ENCODE data around the gene CHD6.

CHD6 gene

GRCh38 chr20:41457173-41457857 is 160.9 kb downstream of the CHD6 start:
- DNase-seq = no peak

DNA sequence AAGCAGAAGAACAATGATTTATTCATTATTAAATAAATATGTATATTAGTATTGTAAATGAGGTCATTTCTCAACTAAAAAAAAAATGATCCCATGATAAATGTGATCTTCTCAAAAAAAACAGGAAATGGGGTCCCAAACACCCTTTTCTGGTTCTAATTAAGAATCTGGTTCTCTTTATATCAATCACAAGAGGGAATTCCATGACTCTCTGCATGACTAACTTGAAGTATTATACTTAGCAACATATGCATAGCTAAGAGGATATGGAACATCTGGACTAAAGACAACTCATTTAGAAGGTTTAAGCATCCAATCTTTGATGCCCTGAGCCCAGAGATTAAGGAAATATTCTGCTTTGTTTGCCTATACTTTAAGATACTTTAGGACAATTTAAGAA is 161.8 kb downstream of the CHD6 start:
- DNase-seq = no peak

- DNase-seq = no peak
Measured at GRCh38 chr20:41454250-41454649, 163.9 kb downstream of the CHD6 start.

DNA sequence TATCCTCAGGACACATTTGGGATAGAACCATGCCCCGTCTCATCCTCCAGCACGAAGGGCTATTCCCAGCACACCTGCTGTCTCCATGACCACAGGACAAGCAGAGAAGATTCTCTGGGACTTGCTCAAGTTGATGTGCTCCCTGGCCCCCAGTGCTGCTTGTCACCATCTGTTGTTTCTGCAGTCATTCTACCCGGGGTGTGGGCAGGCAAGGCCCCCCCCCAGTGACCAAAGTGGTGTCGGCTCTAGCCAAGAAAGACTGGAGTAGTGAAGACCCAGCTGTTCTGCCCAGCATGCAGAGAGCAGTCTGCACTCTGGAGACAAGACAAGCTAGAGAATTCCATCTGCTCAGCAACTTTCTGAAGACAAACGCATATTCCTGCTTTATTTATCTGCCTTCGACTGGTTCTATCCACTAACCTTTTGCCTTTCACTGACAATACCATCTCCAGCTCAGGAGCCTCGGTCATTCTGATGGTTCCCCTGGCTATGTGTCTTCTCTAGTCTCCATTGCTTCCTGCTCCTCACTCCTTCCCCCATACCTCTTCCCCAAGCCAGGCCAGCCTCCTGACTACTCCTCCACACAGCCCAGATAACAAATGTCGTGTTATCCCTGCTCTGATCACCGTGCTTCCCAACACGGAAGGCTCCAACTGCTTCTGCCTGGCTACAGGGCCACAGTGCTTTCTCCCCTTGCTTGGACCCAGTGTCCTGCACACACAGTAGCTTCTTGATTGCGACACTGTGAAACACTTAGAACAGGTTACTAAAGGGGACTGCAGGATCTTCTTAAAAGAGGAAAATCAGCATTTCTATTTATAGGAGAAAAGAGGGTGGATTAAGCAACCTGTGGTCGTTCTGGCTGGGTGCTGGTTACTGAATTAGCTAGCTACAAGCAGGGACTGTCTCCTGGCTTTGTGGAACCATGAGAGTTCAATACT is 164.9 kb downstream of the CHD6 start:
- DNase-seq = no peak

GRCh38 chr20:41452226-41452625 is 166.0 kb downstream of the CHD6 start:
- no peak for DNase-seq

- DNase-seq = no peak
Measured at GRCh38 chr20:41447006-41447405, 171.2 kb downstream of the CHD6 start.

DNA sequence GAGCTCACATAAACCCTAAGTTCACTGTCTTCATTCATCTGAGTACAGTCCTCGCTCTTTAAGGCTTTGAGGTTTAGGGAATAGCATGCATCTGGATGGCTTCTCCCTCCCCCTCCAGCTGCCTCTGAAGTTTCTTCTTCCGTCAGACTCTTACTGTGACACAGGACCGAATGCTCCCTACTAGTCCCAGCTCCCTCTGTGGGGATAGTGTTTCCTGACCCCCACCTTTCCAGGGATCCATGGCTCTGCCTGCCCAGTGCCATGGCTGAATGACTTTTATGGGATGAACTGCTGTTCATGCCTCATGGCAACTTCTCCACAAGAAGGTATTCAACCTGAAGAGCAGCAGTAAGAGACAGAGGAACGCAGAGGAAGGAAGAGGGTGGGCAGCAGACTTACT is 171.7 kb downstream of the CHD6 start:
- DNase-seq = no peak

DNA sequence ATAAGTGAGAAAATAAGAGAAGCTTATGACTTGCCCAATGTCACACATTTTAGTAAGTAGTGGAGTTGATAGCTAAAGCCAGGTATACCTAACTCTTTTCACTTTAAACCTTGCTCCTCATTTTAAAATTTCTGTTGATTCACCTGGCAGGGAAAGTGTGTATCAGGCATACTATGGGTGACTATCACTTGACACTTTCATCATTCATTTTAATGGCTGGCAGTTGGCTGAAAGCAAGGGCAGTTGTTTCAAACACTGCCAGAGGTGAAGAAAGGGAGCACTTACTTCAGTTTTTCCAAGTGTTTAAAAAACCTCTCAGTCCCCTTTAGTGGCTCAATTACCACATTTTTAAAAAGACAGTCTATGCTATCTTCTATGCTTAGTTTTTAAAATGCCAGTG is 173.4 kb downstream of the CHD6 start:
- DNase-seq = no peak

GRCh38 chr20:41443691-41444090 is 174.5 kb downstream of the CHD6 start:
- peak; percentile 10 for DNase-seq

GRCh38 chr20:41440882-41441281 is 177.3 kb downstream of the CHD6 start:
- no peak for DNase-seq

DNA sequence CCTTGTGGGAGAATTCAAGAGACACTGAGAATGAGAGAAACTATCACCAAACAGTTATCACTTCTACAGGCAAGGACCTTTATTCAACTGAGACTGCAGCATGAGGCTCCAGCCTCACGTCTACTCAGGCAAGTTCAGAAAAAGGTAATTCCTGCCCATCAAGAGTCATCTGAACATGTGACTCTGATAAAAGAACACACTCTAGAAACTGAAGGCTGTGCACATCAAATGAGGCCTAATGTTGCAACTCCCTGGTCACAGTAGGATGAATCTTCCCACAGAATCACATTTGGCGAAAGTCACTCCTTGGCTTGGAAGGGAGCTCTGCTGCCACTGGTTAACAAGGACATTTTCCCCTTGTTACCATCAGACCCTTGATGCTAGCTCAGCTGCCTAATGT is 180.3 kb downstream of the CHD6 start:
- no peak for DNase-seq

- DNase-seq = peak; percentile 40
Measured at GRCh38 chr20:41436679-41437078, 181.5 kb downstream of the CHD6 start.

GRCh38 chr20:41433203-41433602 is 185.0 kb downstream of the CHD6 start:
- DNase-seq = no peak

- DNase-seq = peak; percentile 9
Measured at GRCh38 chr20:41432746-41433145, 185.4 kb downstream of the CHD6 start.

DNA sequence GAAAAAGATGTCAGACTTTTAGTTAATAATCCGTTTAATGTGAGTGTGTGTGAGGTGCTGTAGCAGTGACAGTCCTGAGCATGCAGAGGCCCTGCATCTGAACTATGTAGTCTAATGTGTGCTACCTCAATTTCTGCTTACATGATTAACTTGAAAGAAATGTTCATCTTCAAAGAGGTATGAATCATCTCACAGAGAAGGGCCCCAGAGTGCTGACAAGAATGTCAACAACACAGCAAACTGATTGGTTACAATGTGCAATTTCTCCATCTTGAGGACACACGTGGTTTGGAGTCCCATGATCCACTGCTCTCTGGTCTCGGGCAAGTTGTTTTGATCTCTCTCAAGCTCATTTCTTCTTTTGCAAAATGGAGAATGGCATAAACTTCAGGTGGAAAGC is 189.9 kb downstream of the CHD6 start:
- peak; percentile 58 for DNase-seq

- no peak for DNase-seq
Measured at GRCh38 chr20:41427833-41428232, 190.3 kb downstream of the CHD6 start.

DNA sequence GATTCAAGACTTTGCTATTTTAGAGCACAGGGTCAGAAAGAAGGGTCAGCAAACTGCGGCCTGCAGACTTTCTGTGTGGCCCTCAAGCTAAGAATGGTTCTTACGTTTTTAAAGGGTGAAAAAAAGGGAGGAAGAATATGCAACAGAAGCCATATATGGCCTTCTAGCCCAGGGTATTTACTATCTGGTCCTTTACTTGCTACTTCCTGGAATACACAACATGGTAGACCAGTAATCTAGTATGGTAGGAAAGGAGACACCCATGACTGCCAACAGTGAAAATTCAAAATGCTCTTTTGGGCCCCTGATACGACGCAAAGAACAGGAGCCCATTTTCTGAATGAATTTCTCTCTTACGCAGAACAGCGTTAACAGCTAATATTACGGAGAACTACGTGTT is 191.2 kb downstream of the CHD6 start:
- DNase-seq = no peak

- no peak for DNase-seq
Measured at GRCh38 chr20:41426086-41426830, 191.9 kb downstream of the CHD6 start.

GRCh38 chr20:41425180-41425884 is 192.8 kb downstream of the CHD6 start:
- DNase-seq = no peak

DNA sequence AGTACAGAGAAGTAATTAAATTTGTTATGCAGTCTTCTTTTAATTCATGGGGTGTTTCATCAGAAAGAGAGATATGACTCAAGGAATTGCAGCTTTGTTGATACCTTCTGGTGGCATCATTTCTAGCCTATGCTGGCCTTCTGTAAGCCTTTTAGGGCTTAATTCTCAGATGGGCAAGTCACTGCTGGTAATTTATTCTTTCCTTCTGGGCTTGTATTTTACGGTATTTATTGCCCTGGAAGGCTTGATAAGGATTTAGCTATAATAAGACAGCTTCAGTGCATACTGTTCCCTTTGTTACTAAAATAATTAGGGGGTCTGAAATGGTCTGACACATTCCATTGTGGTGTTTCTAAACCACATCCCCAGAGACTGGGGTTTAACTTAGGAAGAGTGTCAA is 193.6 kb downstream of the CHD6 start:
- no peak for DNase-seq

DNA sequence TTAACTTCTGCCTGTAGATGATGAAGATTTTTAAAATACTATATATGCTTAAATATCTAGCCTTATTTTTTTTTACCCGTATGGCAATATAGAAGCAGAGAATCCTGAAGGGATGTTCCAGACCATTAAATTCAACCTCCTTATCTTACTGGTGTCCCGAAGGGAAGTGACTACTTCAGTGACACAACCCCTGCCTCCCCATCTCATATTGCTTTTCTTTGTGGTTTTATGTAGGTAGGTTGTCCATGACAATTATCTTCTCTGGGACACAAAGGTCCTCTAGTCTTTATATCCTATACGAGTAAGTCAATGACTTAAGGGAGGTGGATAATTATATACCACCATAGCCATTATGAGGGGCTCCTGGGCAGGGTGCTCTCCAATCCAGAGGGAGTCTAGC is 194.2 kb downstream of the CHD6 start:
- DNase-seq = no peak

GRCh38 chr20:41422953-41423352 is 195.2 kb downstream of the CHD6 start:
- DNase-seq = no peak

DNA sequence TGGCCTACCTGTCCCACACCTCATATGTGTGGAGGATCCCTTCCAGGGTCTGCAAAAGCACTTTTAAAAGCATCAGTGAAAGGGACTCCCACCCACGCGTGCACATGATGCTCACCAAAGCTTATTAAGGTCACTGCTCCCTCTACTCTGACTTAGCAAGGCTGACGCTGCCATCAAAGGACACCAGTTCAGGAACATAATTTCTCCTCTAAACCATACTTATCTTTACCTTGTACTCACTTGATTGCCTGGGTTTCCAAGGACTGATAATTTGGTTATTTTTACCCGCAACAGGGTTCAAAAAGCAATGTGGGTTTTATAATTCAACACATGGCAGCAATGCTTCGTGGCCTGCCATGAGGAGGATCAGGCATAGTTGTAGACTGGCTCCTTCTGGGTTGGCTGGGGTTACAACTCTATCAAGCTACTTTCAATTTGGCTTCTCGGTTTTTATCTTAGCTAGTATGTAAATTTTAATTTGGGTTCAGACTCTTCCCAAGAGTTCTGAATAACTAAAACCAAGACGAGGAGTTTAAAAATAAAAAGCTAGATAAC is 199.4 kb downstream of the CHD6 start:
- DNase-seq = no peak
